ENCODE measurements around the gene COX6B2. TPM values are rescaled to one million over a fixed set of nuclear protein-coding genes. Genes with fewer than 3 reads are reported as not detected.

The COX6B2 gene
- total RNA-seq, 8 experiments from 2014 or later: 0.55 to 15.3 (median 1.2) TPM

GRCh38 chr19:55362990-55363716, 8.6 kb upstream of the COX6B2 start, which contains the start of gene GARIN5B:
TSS of gene GARIN5B (minus strand) at chr19:55363260. CDS start at chr19:55363066, 194 bp downstream.
- Histone ChIP-seq H3K4me1 (replicated peaks in 1 of 2) (peaks cover 10 to 14% of the 10 kb centered on the region in 2 donors), H3K27ac (no peak within 1 kb of the TSS), H3K4me3 (no peak within 1 kb of the TSS)
- 71 to 89% (median 78%) methylated on average over 3 to 5 of the region's 27 CpGs; no CpG with 5 or more reads in 7 of the 10 experiments for WGBS, 10 experiments
- peak in 5 of 8 experiments; percentile 51 to 91 (median 77) for ATAC-seq (replicated peaks in 6 of 8)
- in situ Hi-C loops (cut with MboI; ENCODE audit: low pct_unique_long_range_greater_than_20kb in 2 of 9, low sequenced_read_pairs in 9 of 9, unreplicated experiment in 9 of 9): no loop called here

- Histone ChIP-seq H3K4me1 (replicated peaks in 1 of 2) (peaks cover 10 to 14% of the 10 kb centered on the region in 2 donors), H3K4me3 (no peak overlapping the region), H3K27ac (no peak overlapping the region)
- in situ Hi-C loops (cut with MboI; ENCODE audit: low pct_unique_long_range_greater_than_20kb in 2 of 9, low sequenced_read_pairs in 9 of 9, unreplicated experiment in 9 of 9): no loop called here
- ATAC-seq (replicated peaks in 6 of 8): peak in 5 of 8 experiments; percentile 2 to 22 (median 16)
- 40 to 86% (median 80%) methylated on average over 1 to 11 of the region's 38 CpGs; no CpG with 5 or more reads in 6 of the 10 experiments for WGBS, 10 experiments
Measured at GRCh38 chr19:55362174-55362989, 7.9 kb upstream of the COX6B2 start.

GRCh38 chr19:55360902-55361301, 6.4 kb upstream of the COX6B2 start:
- no peak for ATAC-seq (replicated peaks in 6 of 8)
- H3K27ac ChIP-seq: no peak overlapping the region
- in situ Hi-C loops (cut with MboI; ENCODE audit: low pct_unique_long_range_greater_than_20kb in 2 of 9, low sequenced_read_pairs in 9 of 9, unreplicated experiment in 9 of 9): no loop called here
- no peak overlapping the region for H3K4me3 ChIP-seq
- 33 to 100% (median 69%) methylated on average over 1 to 3 of the region's 16 CpGs; no CpG with 5 or more reads in 5 of the 10 experiments for WGBS, 10 experiments
- H3K4me1 ChIP-seq (replicated peaks in 1 of 2): peaks cover 10 to 14% of the 10 kb centered on the region in 2 donors

- ATAC-seq (replicated peaks in 6 of 8): no peak
- no peak overlapping the region for H3K4me3 ChIP-seq
- in situ Hi-C loops (cut with MboI; ENCODE audit: low pct_unique_long_range_greater_than_20kb in 2 of 9, low sequenced_read_pairs in 9 of 9, unreplicated experiment in 9 of 9): no loop called here
- H3K27ac ChIP-seq: no peak overlapping the region
- WGBS, 10 experiments: 20 to 100% (median 79%) methylated on average over 1 to 10 of the region's 32 CpGs; no CpG with 5 or more reads in 5 of the 10 experiments
- H3K4me1 ChIP-seq (replicated peaks in 1 of 2): peaks cover 10 to 19% of the 10 kb centered on the region in 2 donors
Measured at GRCh38 chr19:55358943-55359908, 4.7 kb upstream of the COX6B2 start.

- Histone ChIP-seq H3K27ac (no peak overlapping the region), H3K4me1 (replicated peaks in 1 of 2) (peaks cover 10 to 20% of the 10 kb centered on the region in 2 donors), H3K4me3 (no peak overlapping the region)
- 59 to 86% (median 80%) methylated on average over 2 to 10 of the region's 19 CpGs; no CpG with 5 or more reads in 7 of the 10 experiments for WGBS, 10 experiments
- no peak for ATAC-seq (replicated peaks in 6 of 8)
- in situ Hi-C loops (cut with MboI; ENCODE audit: low pct_unique_long_range_greater_than_20kb in 2 of 9, low sequenced_read_pairs in 9 of 9, unreplicated experiment in 9 of 9): no loop called here
Measured at GRCh38 chr19:55358493-55358892, 4.0 kb upstream of the COX6B2 start.

- WGBS, 10 experiments: 0 to 87% (median 40%) methylated on average over 1 to 6 of the region's 13 CpGs; no CpG with 5 or more reads in 3 of the 10 experiments
- Histone ChIP-seq H3K4me1 (replicated peaks in 1 of 2) (peaks cover 7 to 14% of the 10 kb centered on the region in 2 donors), H3K27ac (no peak overlapping the region), H3K4me3 (no peak overlapping the region)
- in situ Hi-C loops (cut with MboI; ENCODE audit: low pct_unique_long_range_greater_than_20kb in 2 of 9, low sequenced_read_pairs in 9 of 9, unreplicated experiment in 9 of 9): no loop called here
- ATAC-seq (replicated peaks in 6 of 8): no peak
Measured at GRCh38 chr19:55355213-55355821, 798 bp upstream of the COX6B2 start.

- in situ Hi-C loops (cut with MboI; ENCODE audit: low pct_unique_long_range_greater_than_20kb in 2 of 9, low sequenced_read_pairs in 9 of 9, unreplicated experiment in 9 of 9): no loop called here
Measured at GRCh38 chr19:55353803-55354697, 469 bp downstream of the COX6B2 start.

GRCh38 chr19:55353356-55353802, 1.1 kb downstream of the COX6B2 start:
- ATAC-seq (replicated peaks in 6 of 8): peak in 4 of 8 experiments; percentile 9 to 13 (median 12)
- in situ Hi-C loops (cut with MboI; ENCODE audit: low pct_unique_long_range_greater_than_20kb in 2 of 9, low sequenced_read_pairs in 9 of 9, unreplicated experiment in 9 of 9): no loop called here
- H3K4me3 ChIP-seq: peak overlapping the region; percentile 28 to 46 (median 38)
- peaks cover 16 to 25% of the 10 kb centered on the region in 2 donors for H3K4me1 ChIP-seq (replicated peaks in 1 of 2)
- WGBS, 10 experiments: 0 to 7% (median 0%) methylated on average over 1 to 4 of the region's 24 CpGs; no CpG with 5 or more reads in 3 of the 10 experiments
- no peak overlapping the region for H3K27ac ChIP-seq

More at GRCh38 chr19:55353803-55354697, 469 bp downstream of the COX6B2 start:
- ATAC-seq (replicated peaks in 6 of 8): peak; percentile 79 to 92 (median 86)
- Histone ChIP-seq H3K27ac (no peak overlapping the region), H3K4me1 (replicated peaks in 1 of 2) (peaks cover 9 to 18% of the 10 kb centered on the region in 2 donors), H3K4me3 (peak overlapping the region; percentile 28 to 46 (median 38))
- WGBS, 10 experiments: no CpG with 5 or more reads among the region's 72 CpGs

GRCh38 chr19:55352549-55353145, 1.9 kb downstream of the COX6B2 start:
- in situ Hi-C loops (cut with MboI; ENCODE audit: low pct_unique_long_range_greater_than_20kb in 2 of 9, low sequenced_read_pairs in 9 of 9, unreplicated experiment in 9 of 9): no loop called here
- 0 to 100% (median 75%) methylated on average over 1 to 2 of the region's 25 CpGs; no CpG with 5 or more reads in 6 of the 10 experiments for WGBS, 10 experiments

GRCh38 chr19:55352040-55352439, 2.5 kb downstream of the COX6B2 start:
- 90 to 100% methylated on average over 1 to 2 of the region's 6 CpGs; no CpG with 5 or more reads in 8 of the 10 experiments for WGBS, 10 experiments
- peak in 1 of 8 experiments; percentile 2 for ATAC-seq (replicated peaks in 6 of 8)
- in situ Hi-C loops (cut with MboI; ENCODE audit: low pct_unique_long_range_greater_than_20kb in 2 of 9, low sequenced_read_pairs in 9 of 9, unreplicated experiment in 9 of 9): no loop called here

More at GRCh38 chr19:55352549-55353145, 1.9 kb downstream of the COX6B2 start:
- no peak for ATAC-seq (replicated peaks in 6 of 8)
- H3K4me3 ChIP-seq: no peak overlapping the region
- peaks cover 23 to 32% of the 10 kb centered on the region in 2 donors for H3K4me1 ChIP-seq (replicated peaks in 1 of 2)
- H3K27ac ChIP-seq: no peak overlapping the region

More at GRCh38 chr19:55352040-55352439, 2.5 kb downstream of the COX6B2 start:
- no peak overlapping the region for H3K4me3 ChIP-seq
- peaks cover 29 to 37% of the 10 kb centered on the region in 2 donors for H3K4me1 ChIP-seq (replicated peaks in 1 of 2)
- no peak overlapping the region for H3K27ac ChIP-seq

Measured in motor neuron (in vitro differentiated cells).